Vagina (tissue), 2 donors: Measurements from ENCODE around the gene DDX21.
"Not testable (repeated sequence)": the region's sequence is repeated elsewhere in the genome, so short reads cannot be mapped to it uniquely, and the experiment has no call there.

ENCODE experiments used
- POLR2A ChIP-seq, 2 donors: fragments of 450-650 bp; IDR thresholded peaks; one replicate each; pipeline ENCODE4 v1.6.1; 2017; ENCODE audit warnings: antibody characterized with exemption in 2 of 2, mild to moderate bottlenecking in 2 of 2, moderate library complexity in 2 of 2
- POLR2AphosphoS5 ChIP-seq, 2 donors: sonication (generic); formaldehyde crosslinking; IDR thresholded peaks; one replicate each; pipeline ENCODE4 v1.9.0; 2017; ENCODE audit warnings: antibody characterized with exemption in 2 of 2, mild to moderate bottlenecking in 2 of 2, low read depth in 1 of 2; ENCODE audit not compliant: insufficient read depth in 1 of 2
- TF ChIP-seq, protein P1 (sequence below), 3 experiments: fragments of 450-650 bp in 2 of 3; fragments of 200-600 bp in 1 of 3; sonication (generic) in 1 of 3; IDR thresholded peaks; one replicate each; pipeline ENCODE4 v1.5.1; 2017 to 2019; ENCODE audit warnings: antibody characterized with exemption in 3 of 3, mild to moderate bottlenecking in 2 of 3, moderate library complexity in 2 of 3

DNA sequence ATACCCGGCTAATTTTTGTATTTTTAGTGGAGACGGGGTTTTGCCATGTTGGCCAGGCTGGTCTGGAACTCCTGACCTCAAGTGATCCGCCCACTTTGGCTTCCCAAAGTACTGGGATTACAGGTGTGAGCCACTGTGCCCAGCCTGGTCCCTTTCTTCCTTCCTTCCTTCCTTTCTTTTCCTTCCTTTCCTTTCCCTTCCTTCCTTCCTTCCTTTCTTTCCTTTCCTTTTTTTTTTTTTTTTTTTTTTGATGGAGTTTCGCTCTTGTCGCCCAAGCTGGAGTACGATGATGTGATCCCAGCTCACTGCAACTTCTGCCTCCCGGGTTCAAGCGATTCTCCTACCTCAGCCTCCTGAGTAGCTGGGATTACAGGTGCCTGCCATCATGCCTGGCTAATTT lies 26.1 kb upstream of the DDX21 start:
- TF ChIP-seq, protein P1, sequence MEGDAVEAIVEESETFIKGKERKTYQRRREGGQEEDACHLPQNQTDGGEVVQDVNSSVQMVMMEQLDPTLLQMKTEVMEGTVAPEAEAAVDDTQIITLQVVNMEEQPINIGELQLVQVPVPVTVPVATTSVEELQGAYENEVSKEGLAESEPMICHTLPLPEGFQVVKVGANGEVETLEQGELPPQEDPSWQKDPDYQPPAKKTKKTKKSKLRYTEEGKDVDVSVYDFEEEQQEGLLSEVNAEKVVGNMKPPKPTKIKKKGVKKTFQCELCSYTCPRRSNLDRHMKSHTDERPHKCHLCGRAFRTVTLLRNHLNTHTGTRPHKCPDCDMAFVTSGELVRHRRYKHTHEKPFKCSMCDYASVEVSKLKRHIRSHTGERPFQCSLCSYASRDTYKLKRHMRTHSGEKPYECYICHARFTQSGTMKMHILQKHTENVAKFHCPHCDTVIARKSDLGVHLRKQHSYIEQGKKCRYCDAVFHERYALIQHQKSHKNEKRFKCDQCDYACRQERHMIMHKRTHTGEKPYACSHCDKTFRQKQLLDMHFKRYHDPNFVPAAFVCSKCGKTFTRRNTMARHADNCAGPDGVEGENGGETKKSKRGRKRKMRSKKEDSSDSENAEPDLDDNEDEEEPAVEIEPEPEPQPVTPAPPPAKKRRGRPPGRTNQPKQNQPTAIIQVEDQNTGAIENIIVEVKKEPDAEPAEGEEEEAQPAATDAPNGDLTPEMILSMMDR (IDR thresholded peaks at IDR 0.05) = not testable (repeated sequence)
- TF ChIP-seq POLR2A (IDR thresholded peaks at IDR 0.05); POLR2AphosphoS5 (IDR thresholded peaks at IDR 0.05; ENCODE audit: insufficient read depth in 1 of 2, low read depth in 1 of 2): not testable (repeated sequence)
